UCSD-AML1 (cell line): ENCODE measurements around the gene CEACAM6.

Experiments
- DNase-seq: peaks from one replicate; lab custom pipeline; 2025; ENCODE audit not compliant: unreplicated experiment; lab: John Stamatoyannopoulos, UW

Gene CEACAM6

GRCh38 chr19:41795031-41795461 lies 39.7 kb downstream of the CEACAM6 start:
- DNase-seq, result no peak

GRCh38 chr19:41796362-41796761 lies 41.0 kb downstream of the CEACAM6 start, which contains the start of gene CEACAM3:
Gene CEACAM3, plus strand, starts transcription at chr19:41796587. Its CDS starts 91 bp downstream, at chr19:41796678.
- no peak for DNase-seq

GRCh38 chr19:41796901-41797300 lies 41.6 kb downstream of the CEACAM6 start:
- DNase-seq, result no peak

- DNase-seq, result no peak
Observed at GRCh38 chr19:41799444-41800000, 44.2 kb downstream of the CEACAM6 start.

- DNase-seq, result no peak
Observed at GRCh38 chr19:41801031-41801430, 45.7 kb downstream of the CEACAM6 start.

- no peak for DNase-seq
Observed at GRCh38 chr19:41801792-41802211, 46.5 kb downstream of the CEACAM6 start.

- no peak for DNase-seq
Observed at GRCh38 chr19:41802770-41803169, 47.4 kb downstream of the CEACAM6 start.

GRCh38 chr19:41804336-41804735 lies 49.0 kb downstream of the CEACAM6 start:
- no peak for DNase-seq

GRCh38 chr19:41807176-41807575 lies 51.8 kb downstream of the CEACAM6 start:
- DNase-seq, result no peak

- DNase-seq, result peak; percentile 58
Observed at GRCh38 chr19:41808663-41809566, 53.6 kb downstream of the CEACAM6 start.

GRCh38 chr19:41810301-41810700 lies 55.0 kb downstream of the CEACAM6 start:
- DNase-seq, result no peak

GRCh38 chr19:41811036-41811435 lies 55.7 kb downstream of the CEACAM6 start:
- DNase-seq, result peak; percentile 68

- no peak for DNase-seq
Observed at GRCh38 chr19:41811981-41812380, 56.7 kb downstream of the CEACAM6 start.

- DNase-seq, result no peak
Observed at GRCh38 chr19:41813911-41814310, 58.6 kb downstream of the CEACAM6 start.

GRCh38 chr19:41815301-41815700 lies 60.0 kb downstream of the CEACAM6 start:
- no peak for DNase-seq

GRCh38 chr19:41816761-41817160 lies 61.4 kb downstream of the CEACAM6 start:
- no peak for DNase-seq

- peak; percentile 33 for DNase-seq
Observed at GRCh38 chr19:41821003-41821735, 65.8 kb downstream of the CEACAM6 start.
